Kidney epithelial cell (primary cell): Measurements from ENCODE around the gene INTS6L. TPM values are rescaled to one million over a fixed set of nuclear protein-coding genes. Genes with fewer than 3 reads are reported as not detected.
A peak's percentile ranks its signal among the peaks of the same experiment; 100 is the strongest.
"Not testable (repeated sequence)": the region's sequence is repeated elsewhere in the genome, so short reads cannot be mapped to it uniquely, and the experiment has no call there.

Experiments
- DNase-seq: peaks from one replicate; pipeline ENCODE4 v3.0.0-alpha.2; 2010; ENCODE audit warnings: low read depth
- H3K27me3 ChIP-seq: 2 replicates; pipeline ENCODE4 v1.6.0; 2011; ENCODE audit warnings: low read length; ENCODE audit not compliant: control insufficient read depth, insufficient read depth
- H3K36me3 ChIP-seq: 2 replicates; pipeline ENCODE4 v1.5.1; 2011; ENCODE audit warnings: low read length; ENCODE audit not compliant: control insufficient read depth, insufficient read depth
- H3K4me3 ChIP-seq: 2 replicates; pipeline ENCODE4 v1.5.1; 2011; ENCODE audit warnings: low read depth, mild to moderate bottlenecking, control low read depth, low read length
- CTCF ChIP-seq: IDR thresholded peaks from 2 replicates; pipeline ENCODE4 v1.5.1; 2011; ENCODE audit warnings: mild to moderate bottlenecking, moderate library complexity, low read length, control low read depth, inconsistent platforms; ENCODE audit not compliant: insufficient read depth, poor library complexity, severe bottlenecking
- total RNA-seq: library from RNA; depleted of rRNA; stranded (reverse); fragments of >200 nt; gene quantifications from 2 replicates; pipeline ENCODE4 v1.2.3, GENCODE V29; 2015

Gene INTS6L
- total RNA-seq, 1 donor from 2014 or later: 3.0 TPM

DNA sequence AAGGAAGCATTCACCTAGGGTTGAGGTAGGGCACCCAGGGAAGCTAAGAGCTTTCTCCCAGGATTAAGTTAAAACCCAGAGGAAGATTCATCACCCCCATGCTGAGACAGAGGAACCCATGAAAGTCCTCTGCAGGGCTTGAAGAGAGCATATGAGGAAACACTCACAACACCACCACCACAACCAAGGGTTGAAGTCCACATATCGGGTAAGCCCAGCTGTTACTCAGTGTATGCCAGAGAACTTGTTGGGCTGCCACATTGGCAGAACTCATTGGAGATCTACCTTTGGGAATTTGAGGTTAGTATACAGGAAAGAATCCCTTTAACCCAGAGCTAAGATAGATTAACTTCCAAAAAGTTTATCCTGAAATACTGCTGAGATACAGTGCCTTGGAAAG is 75.1 kb downstream of the INTS6L start:
- no peak for DNase-seq
- Histone ChIP-seq H3K4me3 (no peak overlapping the region), H3K36me3 (no peaks in the 10 kb centered on the region), H3K27me3 (no peaks in the 10 kb centered on the region)
- no peak for TF ChIP-seq CTCF

GRCh38 chrX:135596495-135596894 is 76.0 kb downstream of the INTS6L start:
- no peak for DNase-seq
- H3K36me3 ChIP-seq: no peaks in the 10 kb centered on the region
- no peaks in the 10 kb centered on the region for H3K27me3 ChIP-seq
- H3K4me3 ChIP-seq: no peak overlapping the region
- peak; percentile 63 for TF ChIP-seq CTCF

GRCh38 chrX:135605906-135606305 is 85.4 kb downstream of the INTS6L start:
- DNase-seq: no peak
- no peak overlapping the region for H3K4me3 ChIP-seq
- TF ChIP-seq CTCF: no peak
- H3K36me3 ChIP-seq: no peaks in the 10 kb centered on the region
- H3K27me3 ChIP-seq: no peaks in the 10 kb centered on the region

- not testable (repeated sequence) for DNase-seq, H3K27me3 ChIP-seq, H3K4me3 ChIP-seq, H3K36me3 ChIP-seq
These were observed 104.1 kb downstream of the INTS6L start for GRCh38 chrX:135624408-135625204.

DNA sequence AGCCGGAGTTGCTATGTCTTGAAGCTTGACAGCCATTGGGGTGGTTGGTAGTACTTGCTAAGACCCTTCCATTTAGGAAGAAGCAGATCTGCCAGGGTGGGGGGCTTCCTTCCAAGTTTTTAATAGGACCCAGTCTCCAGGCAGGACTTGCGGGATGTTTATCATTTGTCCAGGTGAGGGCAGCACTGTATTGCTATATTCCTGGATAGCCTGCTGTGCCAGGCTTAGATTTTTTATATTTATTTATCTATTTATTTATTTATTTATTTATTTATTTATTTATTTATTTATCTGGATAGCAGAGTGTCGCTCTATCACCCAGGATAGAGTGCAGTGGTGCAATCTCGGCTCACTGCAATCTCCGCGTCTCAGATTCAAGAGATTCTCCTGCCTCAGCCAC is 105.5 kb downstream of the INTS6L start:
- no peak for TF ChIP-seq CTCF
- Histone ChIP-seq H3K36me3 (no peaks in the 10 kb centered on the region), H3K4me3 (no peak overlapping the region), H3K27me3 (no peaks in the 10 kb centered on the region)
- no peak for DNase-seq

DNA sequence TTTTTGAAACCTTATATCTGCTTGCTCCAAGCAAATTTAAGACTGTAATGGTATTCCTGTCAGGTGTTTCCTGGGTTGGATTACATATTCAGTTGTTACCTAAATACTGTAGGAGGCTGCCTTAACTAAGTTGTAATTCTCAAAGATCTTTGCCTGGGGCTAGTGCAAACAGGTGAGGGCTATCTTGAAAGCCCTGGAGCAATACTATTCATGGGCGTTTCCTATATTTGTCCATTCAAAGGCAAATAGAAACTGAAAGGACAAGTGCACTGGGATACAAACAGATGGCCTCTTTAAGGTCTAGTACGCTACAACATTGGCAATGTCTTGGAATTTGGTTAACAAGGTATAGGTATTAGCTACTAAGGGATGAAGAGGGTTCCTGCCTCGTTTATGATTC is 108.9 kb downstream of the INTS6L start:
- H3K36me3 ChIP-seq: no peaks in the 10 kb centered on the region
- no peaks in the 10 kb centered on the region for H3K27me3 ChIP-seq
- DNase-seq: no peak
- H3K4me3 ChIP-seq: no peak overlapping the region
- TF ChIP-seq CTCF: no peak

Other genes starting within 250 kb of the INTS6L start
- not detected in 2 replicates for gene ETDC, start 211.2 kb upstream of the INTS6L start, total RNA-seq
- 5.5 and 7.8 TPM in 2 replicates for gene ZNF75D, start 176.6 kb upstream of the INTS6L start, total RNA-seq
- 6.4 and 7.6 TPM in 2 replicates for gene ZNF449, start 175.9 kb upstream of the INTS6L start, total RNA-seq
- 3.8 and 4.2 TPM in 2 replicates for gene SMIM10L2A, start 98.7 kb upstream of the INTS6L start, total RNA-seq
- gene CT45A1, start 193.0 kb downstream of the INTS6L start, total RNA-seq: not detected in 2 replicates
- not detected in 2 replicates for gene CT45A3, start 247.5 kb downstream of the INTS6L start, total RNA-seq